Effector memory CD8-positive, alpha-beta T cell (primary cell): ENCODE results near the gene MRFAP1.
A peak's percentile ranks its signal among the peaks of the same experiment; 100 is the strongest.

Experiments
- ATAC-seq: fragments of 150-1000 bp; cut with Tn5 transposase; replicated peaks from 2 replicates; pipeline ENCODE4 v1.10.0; 2021; ENCODE audit warnings: mild to moderate bottlenecking, moderate library complexity
- DNase-seq, 3 experiments: peaks; one replicate each; pipeline ENCODE4 v3.0.0; 2021
- H3K27ac Mint-ChIP-seq, 2 donors: one replicate each; pipeline ENCODE4 v1.8.0; 2022; ENCODE audit warnings: mild to moderate bottlenecking in 2 of 2, mixed read lengths in 2 of 2, moderate library complexity in 2 of 2
- H3K27me3 Mint-ChIP-seq, 2 donors: one replicate each; pipeline ENCODE4 v1.8.0; 2022; ENCODE audit warnings: mixed read lengths in 2 of 2
- H3K36me3 Mint-ChIP-seq: one replicate; pipeline ENCODE4 v1.8.0; 2022; ENCODE audit warnings: mild to moderate bottlenecking, moderate library complexity, mixed read lengths; ENCODE audit not compliant: insufficient read depth
- H3K4me1 Mint-ChIP-seq, 2 donors: one replicate each; pipeline ENCODE4 v1.8.0; 2022; ENCODE audit warnings: low read depth in 2 of 2, mixed read lengths in 2 of 2
- H3K4me3 Mint-ChIP-seq, 2 donors: one replicate each; pipeline ENCODE4 v1.8.0; 2022; ENCODE audit warnings: mild to moderate bottlenecking in 2 of 2, mixed read lengths in 2 of 2, moderate library complexity in 2 of 2
- H3K9me3 Mint-ChIP-seq, 2 donors: one replicate each; pipeline ENCODE4 v1.8.0; 2022; ENCODE audit warnings: mixed read lengths in 2 of 2
- total RNA-seq, 9 experiments: gene quantifications; one replicate each; lab custom pipeline; 2026; lab: John Stamatoyannopoulos, UW

MRFAP1 gene
- 89.6 to 186 (median 122) reads per million in 9 experiments for total RNA-seq

DNA sequence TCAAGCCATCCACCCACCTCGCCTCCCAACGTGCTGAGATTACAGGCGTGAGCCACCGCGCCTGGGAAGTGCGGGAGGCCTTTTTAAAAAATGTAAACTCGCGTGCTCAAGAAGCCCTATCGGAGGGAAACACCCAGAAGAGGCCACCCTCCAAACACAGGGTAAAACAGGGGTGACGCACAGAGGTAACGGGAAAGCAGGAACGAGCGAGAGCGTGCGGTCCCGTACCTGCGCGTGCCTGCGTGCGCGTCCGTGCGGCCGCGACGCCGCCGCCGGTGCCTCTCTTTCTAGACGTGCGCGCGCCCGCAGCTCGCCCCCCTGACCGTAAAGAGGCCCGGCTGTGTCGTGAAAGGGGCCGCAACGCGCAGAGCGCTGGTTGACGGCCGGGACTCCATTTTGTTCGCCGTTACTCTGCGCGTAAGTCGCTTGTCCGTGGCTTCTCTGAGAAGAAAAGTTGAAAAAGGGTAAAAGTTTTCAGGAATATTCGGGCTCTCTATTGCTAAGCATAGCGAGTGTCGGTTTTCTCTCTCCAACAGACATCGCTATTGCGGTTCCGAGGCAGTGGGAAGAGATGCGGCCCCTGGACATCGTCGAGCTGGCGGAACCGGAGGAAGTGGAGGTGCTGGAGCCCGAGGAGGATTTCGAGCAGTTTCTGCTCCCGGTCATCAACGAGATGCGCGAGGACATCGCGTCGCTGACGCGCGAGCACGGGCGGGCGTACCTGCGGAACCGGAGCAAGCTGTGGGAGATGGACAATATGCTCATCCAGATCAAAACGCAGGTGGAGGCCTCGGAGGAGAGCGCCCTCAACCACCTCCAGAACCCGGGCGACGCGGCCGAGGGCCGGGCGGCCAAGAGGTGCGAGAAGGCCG is at the start of gene MRFAP1:
Gene MRFAP1 (plus strand): TSS at position 394 of the 872 bp plus-strand sequence. CDS start 178 bp downstream, at position 572.
- Mint-ChIP-seq H3K27me3 (no peaks in the 10 kb centered on the region), H3K36me3 (peaks cover 38% of the 10 kb centered on the region), H3K9me3 (no peaks in the 10 kb centered on the region), H3K4me3 (peak within 1 kb of the TSS; percentile 99 to 100), H3K4me1 (peaks cover 29 to 36% of the 10 kb centered on the region in 2 donors), H3K27ac (peak within 1 kb of the TSS; percentile 99 to 100)
- DNase-seq (peak; percentile 93 to 95 (median 94)), ATAC-seq (peak; percentile 83)

DNA sequence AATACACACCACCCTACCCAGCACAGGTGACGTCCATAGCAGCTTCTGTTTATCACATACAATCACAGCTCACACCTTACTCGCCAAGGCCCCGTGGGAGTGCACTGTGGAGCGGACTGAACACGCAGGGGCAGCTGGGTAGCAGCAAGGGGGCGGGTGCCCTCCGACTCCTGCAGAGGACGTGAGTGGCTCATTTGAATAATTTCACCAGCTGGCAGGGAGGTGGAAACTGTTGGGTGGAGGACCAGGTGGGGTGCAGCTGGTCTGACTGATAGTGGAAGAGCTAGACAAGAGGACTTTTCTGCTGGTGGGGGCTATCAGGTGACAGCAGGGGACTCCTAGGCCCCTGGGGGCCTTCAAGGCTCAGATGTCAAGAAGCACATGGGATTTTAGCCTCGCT is 49.2 kb upstream of the MRFAP1 start:
- ATAC-seq = no peak

DNA sequence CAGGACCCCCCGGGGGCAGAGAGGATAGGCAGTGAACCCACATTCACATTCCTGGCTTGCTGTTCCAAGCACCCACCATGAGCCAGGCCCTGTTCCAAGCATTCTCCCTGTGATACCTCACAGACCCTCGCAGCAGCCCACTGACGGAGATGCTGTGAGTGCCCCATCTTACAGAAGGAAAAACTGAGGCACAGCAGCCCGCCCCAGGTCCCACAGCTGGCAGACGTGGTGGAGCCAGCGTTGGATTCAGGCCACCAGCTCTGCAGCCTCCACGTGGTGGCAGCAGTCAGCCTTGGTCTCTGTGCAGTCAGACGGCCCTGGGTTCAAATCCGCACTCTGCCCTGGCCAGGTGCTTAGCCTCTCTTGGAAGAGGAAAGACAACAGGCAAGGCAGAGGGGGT is 48.7 kb upstream of the MRFAP1 start:
- no peaks in the 10 kb centered on the region for H3K27me3 Mint-ChIP-seq
- ATAC-seq = no peak
- no peak for DNase-seq
- H3K27ac Mint-ChIP-seq = no peak overlapping the region
- no peaks in the 10 kb centered on the region for H3K9me3 Mint-ChIP-seq
- peaks cover 0 to 3% of the 10 kb centered on the region in 2 donors for H3K4me1 Mint-ChIP-seq
- H3K4me3 Mint-ChIP-seq = no peak overlapping the region
- H3K36me3 Mint-ChIP-seq = peaks cover 44% of the 10 kb centered on the region

More for the DNA sequence above, 49.2 kb upstream of the MRFAP1 start:
- no peaks in the 10 kb centered on the region for H3K27me3 Mint-ChIP-seq
- H3K36me3 Mint-ChIP-seq = peaks cover 44% of the 10 kb centered on the region
- H3K27ac Mint-ChIP-seq = no peak overlapping the region
- peaks cover 0 to 3% of the 10 kb centered on the region in 2 donors for H3K4me1 Mint-ChIP-seq
- H3K9me3 Mint-ChIP-seq = no peaks in the 10 kb centered on the region
- DNase-seq = no peak
- no peak overlapping the region for H3K4me3 Mint-ChIP-seq

- peaks cover 39% of the 10 kb centered on the region for H3K36me3 Mint-ChIP-seq
- no peaks in the 10 kb centered on the region for H3K9me3 Mint-ChIP-seq
- DNase-seq = no peak
Measured at GRCh38 chr4:6592804-6593563, 47.5 kb upstream of the MRFAP1 start.

DNA sequence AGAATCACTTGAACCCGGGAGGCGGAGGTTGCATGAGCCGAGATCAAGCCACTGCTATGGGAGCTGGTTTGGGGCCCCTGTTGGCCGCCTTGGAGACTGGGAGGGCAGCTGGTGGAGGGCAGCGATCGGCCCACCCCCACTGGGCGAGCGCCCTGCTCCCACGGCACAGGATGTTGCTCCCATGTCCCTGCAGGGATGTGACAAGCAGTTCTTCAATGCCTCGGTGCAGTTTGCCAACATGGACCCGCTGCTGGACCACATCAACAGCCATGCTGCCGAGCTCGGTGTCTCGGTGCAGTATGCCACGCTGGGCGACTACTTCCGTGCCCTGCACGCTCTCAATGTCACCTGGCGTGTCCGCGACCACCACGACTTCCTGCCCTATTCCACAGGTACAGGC is 46.1 kb upstream of the MRFAP1 start:
- H3K36me3 Mint-ChIP-seq = peaks cover 28% of the 10 kb centered on the region
- H3K4me1 Mint-ChIP-seq = peaks cover 0 to 3% of the 10 kb centered on the region in 2 donors
- no peak overlapping the region for H3K27ac Mint-ChIP-seq
- no peak overlapping the region for H3K4me3 Mint-ChIP-seq
- no peaks in the 10 kb centered on the region for H3K27me3 Mint-ChIP-seq
- no peak for DNase-seq
- no peaks in the 10 kb centered on the region for H3K9me3 Mint-ChIP-seq
- no peak for ATAC-seq

More at GRCh38 chr4:6592804-6593563, 47.5 kb upstream of the MRFAP1 start:
- Mint-ChIP-seq H3K4me1 (peaks cover 0 to 3% of the 10 kb centered on the region in 2 donors), H3K27ac (no peak overlapping the region), H3K4me3 (no peak overlapping the region), H3K27me3 (no peaks in the 10 kb centered on the region)
- no peak for ATAC-seq

GRCh38 chr4:6594826-6595355 is 45.6 kb upstream of the MRFAP1 start:
- no peak overlapping the region for H3K4me3 Mint-ChIP-seq
- no peak for ATAC-seq
- H3K4me1 Mint-ChIP-seq = peaks cover 0 to 3% of the 10 kb centered on the region in 2 donors
- H3K27ac Mint-ChIP-seq = no peak overlapping the region
- no peaks in the 10 kb centered on the region for H3K27me3 Mint-ChIP-seq
- DNase-seq = no peak
- H3K9me3 Mint-ChIP-seq = no peaks in the 10 kb centered on the region
- peaks cover 23% of the 10 kb centered on the region for H3K36me3 Mint-ChIP-seq

- peaks cover 13% of the 10 kb centered on the region for H3K36me3 Mint-ChIP-seq
- DNase-seq (no peak), ATAC-seq (no peak)
- H3K4me3 Mint-ChIP-seq = no peak overlapping the region
- no peaks in the 10 kb centered on the region for H3K27me3 Mint-ChIP-seq
- peaks cover 0 to 3% of the 10 kb centered on the region in 2 donors for H3K4me1 Mint-ChIP-seq
- H3K9me3 Mint-ChIP-seq = no peaks in the 10 kb centered on the region
- no peak overlapping the region for H3K27ac Mint-ChIP-seq
Measured at GRCh38 chr4:6595897-6596537, 44.5 kb upstream of the MRFAP1 start.

DNA sequence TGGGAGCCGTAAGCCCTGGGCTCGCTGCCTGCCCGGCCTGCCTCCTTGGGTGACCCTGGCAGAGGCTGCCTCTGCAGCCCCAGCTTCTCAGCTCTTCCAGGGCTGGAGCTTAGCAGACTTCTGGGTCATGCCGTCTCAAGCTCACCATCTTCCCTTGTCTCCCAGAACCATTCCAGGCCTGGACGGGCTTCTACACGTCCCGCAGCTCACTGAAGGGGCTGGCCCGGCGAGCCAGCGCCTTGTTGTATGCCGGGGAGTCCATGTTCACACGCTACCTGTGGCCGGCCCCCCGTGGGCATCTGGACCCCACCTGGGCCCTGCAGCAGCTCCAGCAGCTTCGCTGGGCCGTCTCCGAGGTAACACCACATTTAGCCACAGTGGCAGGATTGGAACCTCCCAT is 43.5 kb upstream of the MRFAP1 start:
- H3K27me3 Mint-ChIP-seq = no peaks in the 10 kb centered on the region
- peaks cover 15% of the 10 kb centered on the region for H3K36me3 Mint-ChIP-seq
- peaks cover 0 to 3% of the 10 kb centered on the region in 2 donors for H3K4me1 Mint-ChIP-seq

GRCh38 chr4:6598127-6598526 is 42.4 kb upstream of the MRFAP1 start:
- DNase-seq (no peak), ATAC-seq (no peak)
- peaks cover 7% of the 10 kb centered on the region for H3K36me3 Mint-ChIP-seq
- peaks cover 0 to 3% of the 10 kb centered on the region in 2 donors for H3K4me1 Mint-ChIP-seq
- H3K27ac Mint-ChIP-seq = no peak overlapping the region
- no peaks in the 10 kb centered on the region for H3K27me3 Mint-ChIP-seq
- no peak overlapping the region for H3K4me3 Mint-ChIP-seq
- H3K9me3 Mint-ChIP-seq = no peaks in the 10 kb centered on the region

More for the DNA sequence above, 43.5 kb upstream of the MRFAP1 start:
- H3K27ac Mint-ChIP-seq = peak overlapping the region in 1 of 2 donors; percentile 26
- DNase-seq (no peak), ATAC-seq (no peak)
- no peaks in the 10 kb centered on the region for H3K9me3 Mint-ChIP-seq
- no peak overlapping the region for H3K4me3 Mint-ChIP-seq

DNA sequence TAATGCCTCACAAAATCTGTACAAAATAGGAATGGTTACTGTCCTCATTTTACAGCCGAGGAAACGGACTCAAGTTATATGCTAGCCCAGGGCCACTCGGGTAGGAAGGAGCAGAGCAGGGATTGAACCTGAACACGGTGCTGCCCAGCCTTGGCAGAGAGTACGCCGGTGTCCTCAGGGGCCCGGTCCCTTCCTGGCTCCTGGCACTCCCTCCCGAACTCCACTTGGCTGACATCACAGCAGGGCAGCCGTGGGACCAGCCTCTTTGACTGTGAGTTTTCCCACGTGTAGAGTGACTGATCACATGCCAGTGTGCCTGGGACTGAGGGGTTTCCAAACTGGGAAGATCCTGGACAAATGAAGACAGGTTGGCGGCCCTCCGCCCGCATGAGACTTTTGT is 41.8 kb upstream of the MRFAP1 start:
- DNase-seq = no peak
- peaks cover 0 to 3% of the 10 kb centered on the region in 2 donors for H3K9me3 Mint-ChIP-seq
- H3K4me1 Mint-ChIP-seq = peaks cover 0 to 3% of the 10 kb centered on the region in 2 donors
- H3K36me3 Mint-ChIP-seq = peaks cover 11% of the 10 kb centered on the region
- H3K4me3 Mint-ChIP-seq = no peak overlapping the region
- H3K27me3 Mint-ChIP-seq = no peaks in the 10 kb centered on the region
- no peak overlapping the region for H3K27ac Mint-ChIP-seq
- no peak for ATAC-seq

DNA sequence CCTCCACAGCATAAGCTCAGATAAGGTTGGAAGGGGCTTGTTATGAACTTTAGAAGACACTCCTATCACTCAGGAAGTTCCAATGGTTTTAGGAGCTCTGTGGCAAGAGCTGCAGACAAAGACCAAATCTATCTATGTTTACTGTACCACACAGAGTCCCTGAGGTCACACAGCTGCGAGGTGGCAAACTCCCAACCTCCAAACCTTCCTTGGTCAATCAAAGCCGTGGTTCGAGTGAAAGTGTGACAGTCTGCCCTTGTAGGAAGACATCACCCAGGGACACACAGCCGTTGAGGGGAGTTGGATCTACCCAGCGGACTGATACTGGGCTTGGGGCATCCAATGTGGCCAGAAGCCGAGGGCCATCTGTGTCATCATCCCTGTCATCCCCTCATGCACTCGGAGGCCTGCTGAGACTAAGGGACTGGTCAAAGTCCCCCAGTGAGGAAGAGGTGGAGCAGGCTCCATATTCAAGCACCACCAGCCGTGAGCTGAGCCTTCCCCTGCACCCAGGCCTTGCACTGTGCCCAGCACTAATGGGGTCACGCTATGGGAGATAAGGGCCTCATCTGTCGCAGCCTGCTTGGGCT is 38.7 kb upstream of the MRFAP1 start:
- H3K27ac Mint-ChIP-seq = no peak overlapping the region

DNA sequence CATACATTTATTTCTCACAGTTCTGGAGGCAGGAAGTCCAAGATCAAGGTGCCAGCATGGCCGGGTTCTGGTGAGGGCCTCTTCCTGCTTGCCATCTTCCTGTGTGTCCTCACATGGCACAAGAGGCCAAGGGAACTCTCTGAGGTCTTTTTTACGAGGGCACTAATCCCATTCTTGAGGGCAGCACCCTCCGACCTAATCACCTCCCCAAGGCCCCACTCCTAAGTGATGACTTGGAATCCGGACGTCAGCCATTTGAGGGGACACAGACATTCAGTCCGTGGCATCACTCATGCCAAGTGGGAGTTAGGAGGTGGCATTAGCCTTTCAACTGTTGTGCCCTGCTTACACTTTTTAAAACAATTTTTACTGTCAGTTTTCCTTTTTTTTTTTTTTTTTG is 38.2 kb upstream of the MRFAP1 start:
- Mint-ChIP-seq H3K4me1 (no peaks in the 10 kb centered on the region), H3K36me3 (peaks cover 30% of the 10 kb centered on the region)

More for the DNA sequence above, 38.7 kb upstream of the MRFAP1 start:
- Mint-ChIP-seq H3K27me3 (no peaks in the 10 kb centered on the region), H3K9me3 (peaks cover 2 to 9% of the 10 kb centered on the region in 2 donors), H3K4me3 (no peak overlapping the region), H3K36me3 (peaks cover 30% of the 10 kb centered on the region), H3K4me1 (no peaks in the 10 kb centered on the region)
- no peak for ATAC-seq
- no peak for DNase-seq

More for the DNA sequence above, 38.2 kb upstream of the MRFAP1 start:
- ATAC-seq = no peak
- no peak for DNase-seq
- Mint-ChIP-seq H3K4me3 (no peak overlapping the region), H3K9me3 (peaks cover 2 to 9% of the 10 kb centered on the region in 2 donors), H3K27me3 (no peaks in the 10 kb centered on the region), H3K27ac (peak overlapping the region in 1 of 2 donors; percentile 29)
